Gastroesophageal sphincter (tissue), 4 donors: ENCODE results near the gene FADS6. TPM values are rescaled to one million over a fixed set of nuclear protein-coding genes. Genes with fewer than 3 reads are reported as not detected.

Experiments used
- ATAC-seq: fragments of 150-250 bp; one replicate; pipeline ENCODE4 v1.9.1; 2016; ENCODE audit warnings: mild to moderate bottlenecking, moderate library complexity
- H3K27ac ChIP-seq, 4 donors: fragments of 200-600 bp; sonication (generic) in 3 of 4; 1 replicate in 3 of 4; 2 replicates in 1 of 4; pipeline ENCODE4 v1.5.1; 2016 to 2019
- H3K27me3 ChIP-seq: fragments of 200-600 bp; sonication (generic); one replicate; pipeline ENCODE4 v1.5.1; 2019
- H3K36me3 ChIP-seq, 2 donors: fragments of 200-600 bp; sonication (generic); one replicate each; pipeline ENCODE4 v1.5.1; 2019; ENCODE audit warnings: control low read depth in 1 of 2
- H3K4me1 ChIP-seq, 3 donors: fragments of 200-600 bp; sonication (generic); 1 replicate in 2 of 3; 2 replicates in 1 of 3; pipeline ENCODE4 v1.5.1; 2016 to 2019; ENCODE audit warnings: control low read depth in 2 of 3
- H3K4me3 ChIP-seq, 2 donors: fragments of 200-600 bp; sonication (generic); one replicate each; pipeline ENCODE4 v1.5.1; 2019; ENCODE audit warnings: mild to moderate bottlenecking in 1 of 2, moderate library complexity in 1 of 2
- H3K9me3 ChIP-seq, 3 donors: fragments of 200-600 bp; sonication (generic); one replicate each; pipeline ENCODE4 v1.5.1; 2017 to 2019; ENCODE audit warnings: control low read depth in 2 of 3
- CTCF ChIP-seq, 4 experiments: fragments of 200-600 bp in 2 of 4; fragments of 450-650 bp in 2 of 4; sonication (generic) in 1 of 4; IDR thresholded peaks; one replicate each; pipeline ENCODE4 v1.5.1; 2017 to 2019; ENCODE audit warnings: antibody characterized with exemption in 4 of 4, mild to moderate bottlenecking in 2 of 4, moderate library complexity in 2 of 4
- EP300 ChIP-seq: sonication (generic); formaldehyde crosslinking; IDR thresholded peaks from one replicate; pipeline ENCODE4 v1.6.1; 2017; ENCODE audit warnings: antibody characterized with exemption, mild to moderate bottlenecking
- POLR2A ChIP-seq, 2 donors: fragments of 450-650 bp; IDR thresholded peaks; one replicate each; pipeline ENCODE4 v1.6.1; 2017; ENCODE audit warnings: antibody characterized with exemption in 2 of 2, mild to moderate bottlenecking in 2 of 2, moderate library complexity in 1 of 2
- POLR2AphosphoS5 ChIP-seq: sonication (generic); formaldehyde crosslinking; IDR thresholded peaks from one replicate; pipeline ENCODE4 v1.6.1; 2017; ENCODE audit warnings: antibody characterized with exemption
- WGBS, 2 donors: methylation state at CpG; one replicate each; pipeline ENCODE4 v1.1.5; 2018; ENCODE audit warnings: low coverage in 1 of 2; 5-methylcytosine and 5-hydroxymethylcytosine counted together
- total RNA-seq, 4 donors: library from RNA; depleted of rRNA; stranded (reverse); fragments of >200 nt; gene quantifications; one replicate each; pipeline ENCODE4 v1.1.0, GENCODE V29; 2016

Gene FADS6
- total RNA-seq, 4 donors from 2014 or later = 0.37 TPM; not detected in 3

GRCh38 chr17:74900208-74900607 lies 6.8 kb upstream of the FADS6 start:
- Histone ChIP-seq H3K36me3 (no peaks in the 10 kb centered on the region), H3K4me1 (no peaks in the 10 kb centered on the region), H3K4me3 (no peak overlapping the region), H3K27me3 (peaks cover 63% of the 10 kb centered on the region), H3K27ac (no peak overlapping the region), H3K9me3 (no peaks in the 10 kb centered on the region)
- no peak for ATAC-seq
- 77 to 94% methylated on average over 6 to 8 of the region's 8 CpGs for WGBS, 2 donors
- no peak for TF ChIP-seq POLR2A (IDR thresholded peaks at IDR 0.05)
- no peak for TF ChIP-seq POLR2AphosphoS5
- TF ChIP-seq CTCF (IDR thresholded peaks at IDR 0.05) = no peak
- no peak for TF ChIP-seq EP300

GRCh38 chr17:74898376-74898946 lies 5.0 kb upstream of the FADS6 start:
- Histone ChIP-seq H3K27ac (no peak overlapping the region), H3K9me3 (no peaks in the 10 kb centered on the region), H3K27me3 (peaks cover 63% of the 10 kb centered on the region), H3K4me1 (peaks cover 0 to 6% (median 3%) of the 10 kb centered on the region in 3 donors), H3K36me3 (no peaks in the 10 kb centered on the region), H3K4me3 (no peak overlapping the region)
- ATAC-seq = no peak
- WGBS, 2 donors = 45 to 100% methylated on average over 2 of the region's 11 CpGs
- no peak for TF ChIP-seq POLR2AphosphoS5
- TF ChIP-seq EP300 = no peak
- TF ChIP-seq CTCF (IDR thresholded peaks at IDR 0.05) = no peak

GRCh38 chr17:74893936-74894671 lies 671 bp upstream of the FADS6 start:
- Histone ChIP-seq H3K4me1 (peaks cover 0 to 13% (median 9%) of the 10 kb centered on the region in 3 donors), H3K9me3 (no peaks in the 10 kb centered on the region), H3K27ac (no peak overlapping the region), H3K27me3 (peaks cover 68% of the 10 kb centered on the region), H3K4me3 (peak overlapping the region in 1 of 2 donors; percentile 43), H3K36me3 (no peaks in the 10 kb centered on the region)
- no peak for TF ChIP-seq POLR2AphosphoS5
- no peak for TF ChIP-seq EP300
- TF ChIP-seq POLR2A (IDR thresholded peaks at IDR 0.05) = no peak
- TF ChIP-seq CTCF (IDR thresholded peaks at IDR 0.05) = no peak
- ATAC-seq = no peak
- WGBS, 2 donors = 25 to 31% methylated on average over 2 to 5 of the region's 22 CpGs

GRCh38 chr17:74892013-74892841 lies 1.2 kb downstream of the FADS6 start:
- no peaks in the 10 kb centered on the region for H3K9me3 ChIP-seq
- H3K27me3 ChIP-seq = peaks cover 87% of the 10 kb centered on the region
- no peaks in the 10 kb centered on the region for H3K36me3 ChIP-seq
- ATAC-seq = no peak
- 65% methylated on average over 5 of the region's 20 CpGs; no CpG with 5 or more reads in 1 of the 2 donors for WGBS, 2 donors
- no peak overlapping the region for H3K27ac ChIP-seq
- TF ChIP-seq POLR2AphosphoS5 (no peak), EP300 (no peak), POLR2A (IDR thresholded peaks at IDR 0.05) (no peak), CTCF (IDR thresholded peaks at IDR 0.05) (no peak)
- H3K4me3 ChIP-seq = no peak overlapping the region
- peaks cover 0 to 13% (median 9%) of the 10 kb centered on the region in 3 donors for H3K4me1 ChIP-seq
